IMR-90 (cell line): ENCODE measurements around the gene SHCBP1L. TPM values are rescaled to one million over a fixed set of nuclear protein-coding genes. Genes with fewer than 3 reads are reported as not detected.

Experiments
- ATAC-seq: fragments of 200-7000 bp; cut with Tn5 transposase; 2 replicates; pipeline ENCODE4 v1.9.1; 2020; ENCODE audit warnings: low read depth, mild to moderate bottlenecking, moderate library complexity
- BruUV-seq: library from RNA; stranded (reverse); fragments of 400-500 nt; replicated peaks from 2 replicates; lab custom pipeline; 2021; lab: Mats Ljungman, UMichigan
- CTCF ChIA-PET: fragments of 300-600 bp; formaldehyde crosslinking; extraction: SDS; loops from one replicate; lab custom pipeline; 2021; ENCODE audit warnings: antibody characterized with exemption; lab: Yijun Ruan, JAX
- POLR2A ChIA-PET: fragments of 300-600 bp; sonication (Branson Sonifier 250); formaldehyde crosslinking; loops from one replicate; lab custom pipeline; 2022; ENCODE audit warnings: antibody characterized with exemption; ENCODE audit not compliant: unreplicated experiment; lab: Charles Lee
- DNase-seq: peaks from one replicate; pipeline ENCODE4 v3.0.0; 2013
- H2AFZ ChIP-seq: replicated peaks from 2 replicates; pipeline ENCODE3; 2013; ENCODE audit warnings: low read length, mild to moderate bottlenecking; ENCODE audit not compliant: poor library complexity
- H2AK5ac ChIP-seq: 2 replicates; pipeline ENCODE4 v1.6.1; 2013; ENCODE audit warnings: low read depth, low read length, inconsistent platforms
- H2AK9ac ChIP-seq: replicated peaks from 2 replicates; pipeline ENCODE3; 2013; ENCODE audit warnings: mild to moderate bottlenecking, low read depth, low read length, moderate library complexity; ENCODE audit not compliant: poor library complexity
- H2BK120ac ChIP-seq: 2 replicates; pipeline ENCODE4 v1.6.1; 2013; ENCODE audit warnings: low read depth, low read length, inconsistent platforms
- H2BK15ac ChIP-seq: 3 replicates; pipeline ENCODE4 v1.6.1; 2013; ENCODE audit warnings: low read depth, low read length, inconsistent platforms
- H2BK20ac ChIP-seq: 2 replicates; pipeline ENCODE4 v1.6.1; 2013; ENCODE audit warnings: low read depth, mild to moderate bottlenecking, inconsistent platforms, low read length, moderate library complexity
- H2BK5ac ChIP-seq: 2 replicates; pipeline ENCODE4 v1.6.1; 2013; ENCODE audit warnings: mild to moderate bottlenecking, low read depth, low read length, inconsistent platforms; ENCODE audit not compliant: poor library complexity, severe bottlenecking
- H3K14ac ChIP-seq: replicated peaks from 2 replicates; pipeline ENCODE4 v1.6.1; 2013; ENCODE audit warnings: low read depth, low read length, inconsistent platforms
- H3K18ac ChIP-seq: 2 replicates; pipeline ENCODE4 v1.6.1; 2013; ENCODE audit warnings: low read depth, low read length, control low read depth
- H3K23ac ChIP-seq: 2 replicates; pipeline ENCODE4 v1.6.1; 2013; ENCODE audit warnings: low read depth, low read length, inconsistent platforms
- H3K27ac ChIP-seq: 2 replicates; pipeline ENCODE4 v1.5.1; 2013; ENCODE audit warnings: mild to moderate bottlenecking, control low read depth, low read length; ENCODE audit not compliant: insufficient read depth
- H3K27me3 ChIP-seq: 2 replicates; pipeline ENCODE4 v1.6.1; 2013; ENCODE audit warnings: low read length; ENCODE audit not compliant: control insufficient read depth, insufficient read depth
- H3K36me3 ChIP-seq: 2 replicates; pipeline ENCODE4 v1.6.1; 2013; ENCODE audit warnings: low read length, mixed read lengths; ENCODE audit not compliant: control insufficient read depth, insufficient read depth
- H3K4ac ChIP-seq: 2 replicates; pipeline ENCODE4 v1.6.1; 2013; ENCODE audit warnings: low read depth, low read length, inconsistent platforms
- H3K4me1 ChIP-seq: 2 replicates; pipeline ENCODE4 v1.6.1; 2013; ENCODE audit warnings: low read length, mixed read lengths; ENCODE audit not compliant: control insufficient read depth, insufficient read depth
- H3K4me2 ChIP-seq: 2 replicates; pipeline ENCODE4 v1.6.1; 2013; ENCODE audit warnings: low read depth, mild to moderate bottlenecking, control low read depth, low read length, moderate library complexity
- H3K4me3 ChIP-seq: 2 replicates; pipeline ENCODE4 v1.5.1; 2013; ENCODE audit warnings: low read depth, mild to moderate bottlenecking, control low read depth, low read length, moderate library complexity; ENCODE audit not compliant: insufficient read depth
- H3K56ac ChIP-seq: 2 replicates; pipeline ENCODE4 v1.6.1; 2013; ENCODE audit warnings: low read length, inconsistent platforms; ENCODE audit not compliant: insufficient read depth; ENCODE audit errors: extremely low read depth
- H3K79me1 ChIP-seq, 2 experiments: 2 replicates each; pipeline ENCODE4 v1.6.1; 2013; ENCODE audit warnings: low read length in 2 of 2, inconsistent platforms in 1 of 2, low read depth in 1 of 2
- H3K9ac ChIP-seq: 2 replicates; pipeline ENCODE4 v1.6.1; 2013; ENCODE audit warnings: low read depth, low read length, control low read depth
- H3K9me1 ChIP-seq: 2 replicates; pipeline ENCODE4 v1.6.1; 2013; ENCODE audit warnings: low read length, inconsistent platforms; ENCODE audit not compliant: insufficient read depth
- H3K9me3 ChIP-seq: 2 replicates; pipeline ENCODE4 v1.6.1; 2013; ENCODE audit warnings: low read length; ENCODE audit not compliant: control insufficient read depth, insufficient read depth
- H4K20me1 ChIP-seq: 2 replicates; pipeline ENCODE4 v1.6.1; 2013; ENCODE audit warnings: low read length, inconsistent platforms; ENCODE audit not compliant: insufficient read depth
- H4K5ac ChIP-seq: 2 replicates; pipeline ENCODE4 v1.6.1; 2013; ENCODE audit warnings: mild to moderate bottlenecking, low read depth, low read length, control low read depth
- H4K8ac ChIP-seq, 2 experiments: 2 replicates each; pipeline ENCODE4 v1.6.1; 2013; ENCODE audit warnings: low read depth in 2 of 2, low read length in 2 of 2, control low read depth in 1 of 2, inconsistent platforms in 1 of 2
- H4K91ac ChIP-seq: 2 replicates; pipeline ENCODE4 v1.6.1; 2013; ENCODE audit warnings: low read depth, low read length, inconsistent platforms; ENCODE audit not compliant: insufficient read depth
- CEBPB ChIP-seq: IDR thresholded peaks from 2 replicates; pipeline ENCODE4 v1.6.1; 2012; ENCODE audit warnings: low read depth, low read length, improper control_type of control experiment
- ELK1 ChIP-seq: fragments of 150-350 bp; IDR thresholded peaks from 2 replicates; pipeline ENCODE4 v1.6.1; 2016; ENCODE audit warnings: low read depth, mild to moderate bottlenecking, low read length, moderate library complexity, borderline replicate concordance
- MAZ ChIP-seq: IDR thresholded peaks from 2 replicates; pipeline ENCODE4 v1.6.1; 2012; ENCODE audit warnings: low read depth, mild to moderate bottlenecking, low read length, improper control_type of control experiment, moderate library complexity, borderline replicate concordance
- MXI1 ChIP-seq: IDR thresholded peaks from 2 replicates; pipeline ENCODE4 v1.6.1; 2012; ENCODE audit warnings: low read depth, mild to moderate bottlenecking, low read length, moderate library complexity, borderline replicate concordance
- POLR2A ChIP-seq: IDR thresholded peaks from 2 replicates; pipeline ENCODE4 v1.6.1; 2012; ENCODE audit warnings: mild to moderate bottlenecking, low read depth, low read length
- RAD21 ChIP-seq: IDR thresholded peaks from 2 replicates; pipeline ENCODE4 v1.6.1; 2012; ENCODE audit warnings: low read length, improper control_type of control experiment
- WGBS, 2 experiments: methylation state at CpG; one replicate each; pipeline versions ENCODE4 v1.1.5 to v1.1.7; 2013; ENCODE audit warnings: missing lambda C conversion rate in 2 of 2; ENCODE audit not compliant: insufficient read length in 1 of 2; ENCODE audit errors: extremely low coverage in 2 of 2; 5-methylcytosine and 5-hydroxymethylcytosine counted together
- dilution Hi-C: fragments of 300-500 bp; cut with HindIII; formaldehyde crosslinking; loops from one replicate; pipeline ENCODE4 v1.14.3; 2018; ENCODE audit warnings: low sequenced_read_pairs; ENCODE audit not compliant: unreplicated experiment
- in situ Hi-C: fragments of 300-500 bp; cut with MboI; formaldehyde crosslinking; loops from 3 replicates; pipeline ENCODE4 v1.14.3; 2019; ENCODE audit warnings: low sequenced_read_pairs, inconsistent platforms, mixed read lengths
- intact Hi-C: fragments of 100-400 bp; cut with micrococcal nuclease; formaldehyde crosslinking; loops from 2 replicates; pipeline ENCODE4 v1.10.0; 2022
- polyA plus RNA-seq, 3 experiments: library from polyadenylated mRNA; depleted of rRNA; stranded (reverse); fragments of >200 nt; gene quantifications; 2 replicates each; pipeline ENCODE4 v1.2.3, GENCODE V29; 2012; ENCODE audit warnings: low replicate concordance in 1 of 3
- total RNA-seq: library from RNA; depleted of rRNA; stranded (reverse); fragments of >200 nt; gene quantifications from 2 replicates; pipeline ENCODE4 v1.2.3, GENCODE V29; 2012
- TF ChIP-seq, protein P1 (sequence below): conservative IDR thresholded peaks from 2 replicates; pipeline ENCODE4 v1.5.1; 2012; ENCODE audit warnings: mild to moderate bottlenecking, low read depth, low read length, improper control_type of control experiment

The SHCBP1L gene
- total and polyA plus RNA-seq, 2 of the 4 experiments (the other 2 are of a cell fraction) = not detected

GRCh38 chr1:182965861-182966260, 12.9 kb upstream of the SHCBP1L start:
- Histone ChIP-seq H3K9me3 (no peaks in the 10 kb centered on the region), H3K4me1 (peaks cover 2% of the 10 kb centered on the region; the same call in 1 of the 2 replicates), H2BK20ac (no peak overlapping the region), H4K20me1 (no peaks in the 10 kb centered on the region), H2AK9ac (no peak overlapping the region), H2AFZ (no peak overlapping the region), H3K27me3 (no peaks in the 10 kb centered on the region), H3K79me1 (no peaks in the 10 kb centered on the region), H2BK15ac (no peak overlapping the region), H3K9ac (no peak overlapping the region), H2BK5ac (no peak overlapping the region), H4K8ac (no peak overlapping the region), H2AK5ac (no peak overlapping the region), H3K4me3 (no peak overlapping the region), H3K9me1 (no peaks in the 10 kb centered on the region), H3K27ac (no peak overlapping the region), H3K14ac (no peak overlapping the region), H3K36me3 (no peaks in the 10 kb centered on the region), H3K4me2 (no peak overlapping the region), H3K23ac (no peak overlapping the region), H2BK120ac (no peak overlapping the region), H3K4ac (no peak overlapping the region), H4K5ac (no peak overlapping the region), H3K18ac (no peak overlapping the region), H4K91ac (no peak overlapping the region), H3K56ac (no peak overlapping the region)
- in situ Hi-C loops (loop anchor here (25.0 kb wide), 2 partner anchors 146 to 271 kb away; no protein-coding TSS in a partner anchor), intact Hi-C loops (no loop called here), dilution Hi-C loops (no loop called here)
- ChIA-PET CTCF (interaction anchor here (0.7 to 1.6 kb wide), 3 partner anchors 24 to 315 kb away, joined by 4 to 6 read pairs (median 4); no protein-coding TSS in a partner anchor), POLR2A (no interaction called here)
- ATAC-seq = no peak
- TF ChIP-seq ELK1 (no peak), RAD21 (no peak), CEBPB (no peak), POLR2A (no peak), MAZ (no peak), MXI1 (no peak)
- TF ChIP-seq, protein P1, sequence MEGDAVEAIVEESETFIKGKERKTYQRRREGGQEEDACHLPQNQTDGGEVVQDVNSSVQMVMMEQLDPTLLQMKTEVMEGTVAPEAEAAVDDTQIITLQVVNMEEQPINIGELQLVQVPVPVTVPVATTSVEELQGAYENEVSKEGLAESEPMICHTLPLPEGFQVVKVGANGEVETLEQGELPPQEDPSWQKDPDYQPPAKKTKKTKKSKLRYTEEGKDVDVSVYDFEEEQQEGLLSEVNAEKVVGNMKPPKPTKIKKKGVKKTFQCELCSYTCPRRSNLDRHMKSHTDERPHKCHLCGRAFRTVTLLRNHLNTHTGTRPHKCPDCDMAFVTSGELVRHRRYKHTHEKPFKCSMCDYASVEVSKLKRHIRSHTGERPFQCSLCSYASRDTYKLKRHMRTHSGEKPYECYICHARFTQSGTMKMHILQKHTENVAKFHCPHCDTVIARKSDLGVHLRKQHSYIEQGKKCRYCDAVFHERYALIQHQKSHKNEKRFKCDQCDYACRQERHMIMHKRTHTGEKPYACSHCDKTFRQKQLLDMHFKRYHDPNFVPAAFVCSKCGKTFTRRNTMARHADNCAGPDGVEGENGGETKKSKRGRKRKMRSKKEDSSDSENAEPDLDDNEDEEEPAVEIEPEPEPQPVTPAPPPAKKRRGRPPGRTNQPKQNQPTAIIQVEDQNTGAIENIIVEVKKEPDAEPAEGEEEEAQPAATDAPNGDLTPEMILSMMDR = no peak
- 80% methylated on average over 1 of the region's 1 CpG; no CpG with 5 or more reads in 1 of the 2 experiments for WGBS, 2 experiments
- BruUV-seq = no TSS peak
- no peak for DNase-seq
